ENCODE results near the gene XRCC1.
"Not testable (repeated sequence)": the region's sequence is repeated elsewhere in the genome, so short reads cannot be mapped to it uniquely, and the experiment has no call there.

The XRCC1 gene

GRCh38 chr19:43599635-43600295, 24.4 kb upstream of the XRCC1 start:
- DNase-seq, result no peak

GRCh38 chr19:43598445-43599240, 23.3 kb upstream of the XRCC1 start:
- no peak for DNase-seq

GRCh38 chr19:43597876-43598275, 22.5 kb upstream of the XRCC1 start:
- no peak for DNase-seq

GRCh38 chr19:43596842-43597461, 21.6 kb upstream of the XRCC1 start:
- no peak for DNase-seq

- DNase-seq, result peak; percentile 100
Measured at GRCh38 chr19:43595999-43596841, 20.9 kb upstream of the XRCC1 start, which contains the start of the genes IRGQ and ZNF576. TSS of gene IRGQ (minus strand) at chr19:43596134. CDS start at chr19:43595338, 796 bp downstream. TSS of gene ZNF576 (plus strand) at chr19:43596595. CDS start at chr19:43597109, 514 bp downstream.

GRCh38 chr19:43595605-43595998, 20.3 kb upstream of the XRCC1 start:
- no peak for DNase-seq

GRCh38 chr19:43594710-43595604, 19.6 kb upstream of the XRCC1 start:
- peak; percentile 79 for DNase-seq

- no peak for DNase-seq
Measured at GRCh38 chr19:43594081-43594697, 18.9 kb upstream of the XRCC1 start.

- DNase-seq, result no peak
Measured at GRCh38 chr19:43592800-43593350, 17.5 kb upstream of the XRCC1 start.

- no peak for DNase-seq
Measured at GRCh38 chr19:43591904-43592772, 16.8 kb upstream of the XRCC1 start.

- DNase-seq, result peak; percentile 24
Measured at GRCh38 chr19:43589678-43590077, 14.4 kb upstream of the XRCC1 start.

- DNase-seq, result no peak
Measured at GRCh38 chr19:43589277-43589676, 13.9 kb upstream of the XRCC1 start.

GRCh38 chr19:43587029-43587428, 11.7 kb upstream of the XRCC1 start:
- not testable (repeated sequence) for DNase-seq

GRCh38 chr19:43586346-43586745, 11.0 kb upstream of the XRCC1 start:
- DNase-seq, result no peak

- DNase-seq, result no peak
Measured at GRCh38 chr19:43584484-43584883, 9.2 kb upstream of the XRCC1 start.

- DNase-seq, result no peak
Measured at GRCh38 chr19:43582495-43582894, 7.2 kb upstream of the XRCC1 start.

GRCh38 chr19:43581467-43581866, 6.1 kb upstream of the XRCC1 start:
- no peak for DNase-seq

GRCh38 chr19:43578787-43579186, 3.5 kb upstream of the XRCC1 start:
- no peak for DNase-seq

GRCh38 chr19:43575955-43576878, 890 bp upstream of the XRCC1 start:
- no peak for DNase-seq

Measured in CD4-positive, alpha-beta T cell treated with Interferon gamma for 1 hour (primary cell).